Prostate gland (tissue), 2 donors: ENCODE data around the gene CD2AP. TPM values are rescaled to one million over a fixed set of nuclear protein-coding genes. Genes with fewer than 3 reads are reported as not detected.
A peak's percentile ranks its signal among the peaks of the same experiment; 100 is the strongest.

ENCODE experiments used
- DNase-seq: peaks from one replicate; pipeline ENCODE4 v3.0.0-alpha.2; 2019; ENCODE audit warnings: low spot score
- H3K27ac ChIP-seq, 2 donors: fragments of 200-600 bp; sonication (generic); 2 replicates each; pipeline ENCODE4 v1.5.1; 2017 to 2019
- H3K27me3 ChIP-seq: fragments of 200-600 bp; sonication (generic); replicated peaks from 2 replicates; pipeline ENCODE4 v1.5.1; 2019; ENCODE audit not compliant: insufficient read depth
- H3K36me3 ChIP-seq, 2 donors: fragments of 200-600 bp; sonication (generic); 1 replicate in 1 of 2; 2 replicates in 1 of 2; pipeline versions ENCODE4 v1.5.1 to v1.8.1; 2017 to 2019
- H3K4me1 ChIP-seq: fragments of 200-600 bp; sonication (generic); replicated peaks from 2 replicates; pipeline ENCODE4 v1.5.1; 2019
- H3K4me3 ChIP-seq, 2 donors: fragments of 200-600 bp; sonication (generic); 2 replicates each; pipeline ENCODE4 v1.5.1; 2017 to 2019
- H3K9me3 ChIP-seq: fragments of 200-600 bp; sonication (generic); 2 replicates; pipeline ENCODE4 v1.5.1; 2017
- CTCF ChIP-seq, 4 experiments: fragments of 200-600 bp in 2 of 4; fragments of 450-650 bp in 2 of 4; sonication (generic) in 2 of 4; IDR thresholded peaks; 1 replicate in 3 of 4; 2 replicates in 1 of 4; pipeline ENCODE4 v1.5.1; 2016 to 2019; ENCODE audit warnings: antibody characterized with exemption in 4 of 4, mild to moderate bottlenecking in 2 of 4, moderate library complexity in 2 of 4
- POLR2A ChIP-seq: fragments of 450-650 bp; IDR thresholded peaks from one replicate; pipeline ENCODE4 v1.6.1; 2016; ENCODE audit warnings: antibody characterized with exemption, mild to moderate bottlenecking
- POLR2AphosphoS5 ChIP-seq: sonication (generic); formaldehyde crosslinking; IDR thresholded peaks from one replicate; pipeline ENCODE4 v1.6.1; 2017; ENCODE audit warnings: antibody characterized with exemption
- WGBS: methylation state at CpG from one replicate; pipeline ENCODE4 v1.1.5; 2018; 5-methylcytosine and 5-hydroxymethylcytosine counted together
- intact Hi-C: fragments of 100-400 bp; cut with DNase I; formaldehyde crosslinking; loops from one replicate; pipeline ENCODE4 v1.14.2; 2022
- total RNA-seq, 2 donors: library from RNA; depleted of rRNA; stranded (reverse); fragments of >200 nt; gene quantifications; one replicate each; pipeline ENCODE4 v1.1.0, GENCODE V29; 2016

The CD2AP gene
- total RNA-seq, 2 donors from 2014 or later = 30.3 to 33.6 TPM

- Histone ChIP-seq H3K4me3 (no peak overlapping the region), H3K36me3 (no peaks in the 10 kb centered on the region), H3K4me1 (no peaks in the 10 kb centered on the region), H3K27me3 (no peaks in the 10 kb centered on the region), H3K27ac (no peak overlapping the region), H3K9me3 (no peaks in the 10 kb centered on the region)
- intact Hi-C loops = no loop called here
- TF ChIP-seq POLR2AphosphoS5 = no peak
- no peak for TF ChIP-seq POLR2A
- no peak for TF ChIP-seq CTCF (IDR thresholded peaks at IDR 0.05)
- 92% methylated on average over 6 of the region's 6 CpGs for WGBS
- DNase-seq = no peak
Measured at GRCh38 chr6:47454713-47455396, 22.7 kb upstream of the CD2AP start.

- intact Hi-C loops = no loop called here
- no peaks in the 10 kb centered on the region for H3K9me3 ChIP-seq
- no peak overlapping the region for H3K27ac ChIP-seq
- H3K27me3 ChIP-seq = no peaks in the 10 kb centered on the region
- H3K4me1 ChIP-seq = no peaks in the 10 kb centered on the region
- no peaks in the 10 kb centered on the region for H3K36me3 ChIP-seq
- no peak for TF ChIP-seq POLR2A
- TF ChIP-seq POLR2AphosphoS5 = no peak
- TF ChIP-seq CTCF (IDR thresholded peaks at IDR 0.05) = no peak
- H3K4me3 ChIP-seq = no peak overlapping the region
- 92% methylated on average over 4 of the region's 4 CpGs for WGBS
- DNase-seq = peak; percentile 21
Measured at GRCh38 chr6:47455533-47456209, 21.9 kb upstream of the CD2AP start.

GRCh38 chr6:47456536-47456975 is 21.0 kb upstream of the CD2AP start:
- H3K36me3 ChIP-seq = no peaks in the 10 kb centered on the region
- no peaks in the 10 kb centered on the region for H3K4me1 ChIP-seq
- H3K9me3 ChIP-seq = no peaks in the 10 kb centered on the region
- H3K27me3 ChIP-seq = no peaks in the 10 kb centered on the region
- DNase-seq = no peak
- no peak overlapping the region for H3K4me3 ChIP-seq
- intact Hi-C loops = no loop called here
- TF ChIP-seq POLR2AphosphoS5 (no peak), CTCF (IDR thresholded peaks at IDR 0.05) (no peak), POLR2A (no peak)
- WGBS = 64% methylated on average over 2 of the region's 2 CpGs
- H3K27ac ChIP-seq = no peak overlapping the region

- WGBS = 95% methylated on average over 2 of the region's 2 CpGs
- intact Hi-C loops = no loop called here
- Histone ChIP-seq H3K27ac (no peak overlapping the region), H3K4me3 (no peak overlapping the region), H3K27me3 (no peaks in the 10 kb centered on the region), H3K4me1 (no peaks in the 10 kb centered on the region), H3K9me3 (no peaks in the 10 kb centered on the region), H3K36me3 (no peaks in the 10 kb centered on the region)
- DNase-seq = no peak
- TF ChIP-seq POLR2A (no peak), CTCF (IDR thresholded peaks at IDR 0.05) (no peak), POLR2AphosphoS5 (no peak)
Measured at GRCh38 chr6:47457370-47457769, 20.2 kb upstream of the CD2AP start.

GRCh38 chr6:47464052-47464451 is 13.5 kb upstream of the CD2AP start:
- no peak for TF ChIP-seq CTCF (IDR thresholded peaks at IDR 0.05)
- no peak for TF ChIP-seq POLR2AphosphoS5
- no peak for TF ChIP-seq POLR2A
- Histone ChIP-seq H3K27me3 (no peaks in the 10 kb centered on the region), H3K9me3 (no peaks in the 10 kb centered on the region), H3K4me1 (no peaks in the 10 kb centered on the region), H3K27ac (no peak overlapping the region), H3K36me3 (no peaks in the 10 kb centered on the region), H3K4me3 (no peak overlapping the region)
- WGBS = 30% methylated on average over 1 of the region's 1 CpG
- intact Hi-C loops = no loop called here
- DNase-seq = no peak
